Duodenal mucosa (tissue), 2 donors: ENCODE data around the gene UGT1A8.
"Not testable (repeated sequence)": the region's sequence is repeated elsewhere in the genome, so short reads cannot be mapped to it uniquely, and the experiment has no call there.

Experiments
- H3K27ac ChIP-seq: one replicate; pipeline ENCODE4 v1.7.0; 2013; ENCODE audit warnings: low read depth, low read length
- H3K27me3 ChIP-seq, 2 donors: one replicate each; pipeline ENCODE4 v1.7.0; 2013; ENCODE audit warnings: low read length in 2 of 2, control low read depth in 1 of 2; ENCODE audit not compliant: insufficient read depth in 2 of 2, control insufficient read depth in 1 of 2
- H3K36me3 ChIP-seq, 2 donors: one replicate each; pipeline ENCODE4 v1.7.0; 2013; ENCODE audit warnings: low read length in 2 of 2, control low read depth in 1 of 2; ENCODE audit not compliant: insufficient read depth in 2 of 2, control insufficient read depth in 1 of 2
- H3K4me1 ChIP-seq, 2 donors: one replicate each; pipeline ENCODE4 v1.7.0; 2013; ENCODE audit warnings: low read length in 2 of 2, control low read depth in 1 of 2; ENCODE audit not compliant: insufficient read depth in 2 of 2, control insufficient read depth in 1 of 2
- H3K4me3 ChIP-seq, 2 donors: one replicate each; pipeline ENCODE4 v1.7.0; 2013; ENCODE audit warnings: low read length in 2 of 2, low read depth in 1 of 2
- H3K9ac ChIP-seq, 2 donors: one replicate each; pipeline ENCODE4 v1.7.0; 2013; ENCODE audit warnings: low read length in 2 of 2, low read depth in 1 of 2
- H3K9me3 ChIP-seq, 2 donors: one replicate each; pipeline ENCODE4 v1.7.0; 2013; ENCODE audit warnings: low read length in 2 of 2, control low read depth in 1 of 2; ENCODE audit not compliant: control insufficient read depth in 1 of 2

Gene UGT1A8

DNA sequence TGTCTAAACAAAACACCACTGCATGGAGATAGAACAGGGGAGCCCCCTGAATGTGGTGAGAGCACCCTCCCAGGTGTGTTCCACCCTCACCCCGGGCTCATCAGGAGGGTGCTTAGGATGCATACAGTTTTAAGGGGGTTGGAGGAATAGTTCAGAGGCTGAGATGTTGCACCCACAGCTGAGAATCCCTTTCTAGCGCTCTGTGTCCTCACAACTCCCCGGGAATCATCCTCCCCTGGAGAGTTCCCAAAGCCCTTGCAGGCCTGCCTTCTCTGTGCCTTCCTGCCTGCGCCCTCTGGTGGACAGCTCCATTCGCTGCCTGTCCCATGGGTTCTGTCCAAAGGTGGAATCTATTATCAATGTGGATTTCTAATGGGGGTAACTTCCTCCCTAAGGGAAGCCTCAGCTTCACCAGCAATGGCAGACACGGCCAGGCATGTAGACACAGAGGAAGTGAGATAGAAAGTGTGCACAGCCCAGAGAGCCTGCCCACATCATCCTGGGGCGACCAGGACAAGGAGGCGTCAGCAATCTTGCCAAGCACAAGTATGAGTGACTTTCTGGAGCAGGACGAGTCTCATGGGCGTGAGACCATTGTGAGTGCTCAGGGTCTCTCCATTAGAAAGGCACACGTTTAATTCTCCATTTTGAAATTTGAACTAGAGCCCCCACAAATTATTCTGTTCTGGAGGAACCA, 94.0 kb downstream of the UGT1A8 start:
- H3K4me3 ChIP-seq, result no peak overlapping the region
- H3K27ac ChIP-seq, result no peak overlapping the region
- no peaks in the 10 kb centered on the region for H3K9me3 ChIP-seq
- H3K4me1 ChIP-seq, result peaks cover 24 to 25% of the 10 kb centered on the region in 2 donors
- peak overlapping the region in 1 of 2 donors; percentile 47 for H3K9ac ChIP-seq
- H3K36me3 ChIP-seq, result no peaks in the 10 kb centered on the region
- no peaks in the 10 kb centered on the region for H3K27me3 ChIP-seq

- Histone ChIP-seq H3K9me3 (no peaks in the 10 kb centered on the region), H3K36me3 (no peaks in the 10 kb centered on the region), H3K4me1 (peaks cover 23 to 25% of the 10 kb centered on the region in 2 donors), H3K9ac (no peak within 1 kb of the TSS), H3K27ac (no peak within 1 kb of the TSS), H3K4me3 (peak within 1 kb of the TSS in 1 of 2 donors; percentile 6), H3K27me3 (no peaks in the 10 kb centered on the region)
Measured at GRCh38 chr2:233712611-233713261, 95.3 kb downstream of the UGT1A8 start, which contains the start of gene UGT1A5. Gene UGT1A5 (plus strand): TSS chr2:233712907. CDS start chr2:233712992, 85 bp downstream.

DNA sequence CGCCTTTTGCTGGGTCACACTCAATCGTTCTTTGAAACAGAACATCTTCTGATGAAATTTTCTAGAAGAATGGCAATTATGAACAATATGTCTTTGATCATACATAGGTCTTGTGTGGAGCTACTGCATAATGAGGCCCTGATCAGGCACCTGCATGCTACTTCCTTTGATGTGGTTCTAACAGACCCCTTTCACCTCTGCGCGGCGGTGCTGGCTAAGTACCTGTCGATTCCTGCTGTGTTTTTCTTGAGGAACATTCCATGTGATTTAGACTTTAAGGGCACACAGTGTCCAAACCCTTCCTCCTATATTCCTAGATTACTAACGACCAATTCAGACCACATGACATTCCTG, 95.8 kb downstream of the UGT1A8 start:
- Histone ChIP-seq H3K9me3 (no peaks in the 10 kb centered on the region), H3K4me3 (no peak overlapping the region), H3K9ac (no peak overlapping the region), H3K4me1 (peaks cover 23 to 25% of the 10 kb centered on the region in 2 donors), H3K36me3 (no peaks in the 10 kb centered on the region), H3K27me3 (no peaks in the 10 kb centered on the region), H3K27ac (no peak overlapping the region)

- Histone ChIP-seq H3K27me3 (no peaks in the 10 kb centered on the region), H3K4me1 (peaks cover 23 to 31% of the 10 kb centered on the region in 2 donors)
Measured at GRCh38 chr2:233714121-233714520, 96.7 kb downstream of the UGT1A8 start.

DNA sequence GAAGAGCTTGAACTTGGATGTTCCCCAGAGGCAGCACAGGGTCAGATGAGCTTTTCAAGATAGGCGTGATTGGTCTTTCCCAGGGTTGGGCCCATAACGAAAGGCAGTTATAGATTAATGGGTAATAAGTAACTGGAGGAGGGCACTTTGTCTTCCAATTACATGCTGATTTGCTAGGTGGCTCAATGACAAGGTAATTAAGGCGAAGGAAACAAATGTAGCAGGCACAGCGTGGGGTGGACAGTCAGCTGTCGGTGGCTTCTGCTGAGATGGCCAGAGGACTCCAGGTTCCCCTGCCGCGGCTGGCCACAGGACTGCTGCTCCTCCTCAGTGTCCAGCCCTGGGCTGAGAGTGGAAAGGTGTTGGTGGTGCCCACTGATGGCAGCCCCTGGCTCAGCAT, 101.1 kb downstream of the UGT1A8 start, which contains the start of gene UGT1A4:
UGT1A4 (plus strand) TSS at position 185 of the 400 bp plus-strand sequence; CDS start at position 270, 85 bp downstream.
- no peak within 1 kb of the TSS for H3K27ac ChIP-seq
- H3K36me3 ChIP-seq, result no peaks in the 10 kb centered on the region
- no peaks in the 10 kb centered on the region for H3K9me3 ChIP-seq
- no peak within 1 kb of the TSS for H3K9ac ChIP-seq
- H3K4me1 ChIP-seq, result peaks cover 0 to 6% of the 10 kb centered on the region in 2 donors
- H3K4me3 ChIP-seq, result no peak within 1 kb of the TSS
- H3K27me3 ChIP-seq, result no peaks in the 10 kb centered on the region

More at GRCh38 chr2:233714121-233714520, 96.7 kb downstream of the UGT1A8 start:
- H3K9me3 ChIP-seq, result no peaks in the 10 kb centered on the region
- no peak overlapping the region for H3K9ac ChIP-seq
- no peak overlapping the region for H3K4me3 ChIP-seq
- no peaks in the 10 kb centered on the region for H3K36me3 ChIP-seq
- H3K27ac ChIP-seq, result no peak overlapping the region

GRCh38 chr2:233728723-233729301, 111.4 kb downstream of the UGT1A8 start, which contains the start of gene UGT1A3:
Gene UGT1A3 (plus strand): TSS chr2:233729042. CDS start chr2:233729127, 85 bp downstream.
- Histone ChIP-seq H3K9me3 (no peaks in the 10 kb centered on the region), H3K4me3 (no peak within 1 kb of the TSS), H3K36me3 (no peaks in the 10 kb centered on the region), H3K27me3 (no peaks in the 10 kb centered on the region), H3K4me1 (no peaks in the 10 kb centered on the region), H3K9ac (no peak within 1 kb of the TSS), H3K27ac (no peak within 1 kb of the TSS)

- not testable (repeated sequence) for H3K27me3 ChIP-seq, H3K27ac ChIP-seq, H3K36me3 ChIP-seq, H3K9me3 ChIP-seq, H3K9ac ChIP-seq, H3K4me3 ChIP-seq, H3K4me1 ChIP-seq
Measured at GRCh38 chr2:233736868-233737653, 119.6 kb downstream of the UGT1A8 start.

DNA sequence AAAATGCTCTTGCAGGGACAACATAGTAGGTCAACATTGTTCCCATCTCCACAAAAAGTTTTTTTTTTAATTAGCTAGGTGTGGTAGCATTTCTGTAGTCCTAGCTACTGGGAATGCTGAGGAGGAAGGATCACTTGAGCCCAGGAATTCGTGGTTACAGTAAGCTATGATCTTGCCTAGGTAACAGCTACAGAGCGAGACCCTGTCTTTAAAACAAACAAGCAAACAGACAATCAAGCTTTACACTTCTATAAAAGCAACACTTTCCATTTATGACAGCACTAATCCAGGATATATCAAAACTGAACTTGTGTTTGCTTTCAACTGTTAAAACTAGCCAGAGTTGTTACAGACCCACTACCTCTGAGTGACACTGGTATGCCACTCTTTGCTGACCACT, 123.4 kb downstream of the UGT1A8 start:
- no peaks in the 10 kb centered on the region for H3K9me3 ChIP-seq
- no peak overlapping the region for H3K9ac ChIP-seq
- H3K27ac ChIP-seq, result no peak overlapping the region
- no peak overlapping the region for H3K4me3 ChIP-seq
- H3K4me1 ChIP-seq, result peaks cover 5 to 13% of the 10 kb centered on the region in 2 donors
- no peaks in the 10 kb centered on the region for H3K36me3 ChIP-seq
- no peaks in the 10 kb centered on the region for H3K27me3 ChIP-seq

DNA sequence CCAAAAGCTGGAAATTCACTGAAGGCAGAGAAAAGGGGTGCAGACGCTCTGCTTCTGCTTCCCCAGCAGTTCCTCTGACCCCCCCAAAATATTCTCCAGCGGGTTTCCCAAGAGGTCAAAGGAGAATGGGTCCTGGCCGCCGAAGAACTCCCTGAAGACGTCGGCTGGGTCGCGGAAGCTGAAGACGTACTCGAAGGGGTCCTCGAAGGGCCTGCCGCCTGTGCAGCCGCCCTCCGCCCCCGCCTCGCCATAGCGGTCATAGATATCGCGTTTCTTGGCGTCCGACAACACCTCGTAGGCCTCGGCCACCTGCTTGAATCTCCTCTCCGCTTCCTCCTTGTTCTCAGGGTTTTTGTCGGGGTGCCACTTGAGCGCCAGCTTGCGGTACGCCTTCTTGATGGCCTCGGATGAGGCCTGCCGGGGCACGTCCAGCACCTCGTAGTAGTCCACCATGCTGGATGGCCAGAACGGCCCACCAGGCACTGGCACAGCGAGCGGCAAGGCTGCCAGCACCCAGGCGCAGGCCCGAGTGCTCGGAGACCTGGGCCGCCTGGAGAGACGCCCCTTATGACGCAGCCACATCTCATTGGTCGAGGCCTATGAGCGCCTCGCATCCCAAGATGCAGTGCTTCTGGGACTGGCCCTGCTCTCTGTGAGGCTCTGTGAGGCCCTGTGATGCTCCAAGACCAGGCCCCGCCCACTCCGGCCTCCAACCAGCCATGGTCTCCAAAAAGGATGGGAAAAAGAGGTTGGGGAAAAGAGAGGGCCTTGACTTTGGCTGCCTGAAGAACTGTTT, 126.2 kb downstream of the UGT1A8 start:
- no peak overlapping the region for H3K27ac ChIP-seq
- H3K4me3 ChIP-seq, result no peak overlapping the region
- H3K9me3 ChIP-seq, result no peaks in the 10 kb centered on the region
- H3K4me1 ChIP-seq, result peaks cover 9 to 11% of the 10 kb centered on the region in 2 donors
- no peak overlapping the region for H3K9ac ChIP-seq
- no peaks in the 10 kb centered on the region for H3K36me3 ChIP-seq
- H3K27me3 ChIP-seq, result no peaks in the 10 kb centered on the region
